HG02884 (cell line): ENCODE measurements around the gene CRYBG1.
"Not testable (repeated sequence)": the region's sequence is repeated elsewhere in the genome, so short reads cannot be mapped to it uniquely, and the experiment has no call there.

ENCODE experiments used
- ATAC-seq: cut with Tn5 transposase; IDR thresholded peaks from one replicate; pipeline ENCODE4 v1.9.1; 2021; ENCODE audit warnings: mild to moderate bottlenecking, moderate library complexity; ENCODE audit not compliant: unreplicated experiment

The CRYBG1 gene

GRCh38 chr6:106546691-106547414, 186.3 kb downstream of the CRYBG1 start:
- no peak for ATAC-seq

GRCh38 chr6:106547601-106548453, 187.3 kb downstream of the CRYBG1 start:
- ATAC-seq = no peak

- not testable (repeated sequence) for ATAC-seq
Measured at GRCh38 chr6:106548926-106549455, 188.5 kb downstream of the CRYBG1 start.

- no peak for ATAC-seq
Measured at GRCh38 chr6:106549521-106549920, 189.0 kb downstream of the CRYBG1 start.

- no peak for ATAC-seq
Measured at GRCh38 chr6:106551155-106551554, 190.6 kb downstream of the CRYBG1 start.

- ATAC-seq = no peak
Measured at GRCh38 chr6:106553440-106553839, 192.9 kb downstream of the CRYBG1 start.

- ATAC-seq = no peak
Measured at GRCh38 chr6:106555767-106556166, 195.2 kb downstream of the CRYBG1 start.

- ATAC-seq = no peak
Measured at GRCh38 chr6:106556368-106556960, 195.9 kb downstream of the CRYBG1 start.

DNA sequence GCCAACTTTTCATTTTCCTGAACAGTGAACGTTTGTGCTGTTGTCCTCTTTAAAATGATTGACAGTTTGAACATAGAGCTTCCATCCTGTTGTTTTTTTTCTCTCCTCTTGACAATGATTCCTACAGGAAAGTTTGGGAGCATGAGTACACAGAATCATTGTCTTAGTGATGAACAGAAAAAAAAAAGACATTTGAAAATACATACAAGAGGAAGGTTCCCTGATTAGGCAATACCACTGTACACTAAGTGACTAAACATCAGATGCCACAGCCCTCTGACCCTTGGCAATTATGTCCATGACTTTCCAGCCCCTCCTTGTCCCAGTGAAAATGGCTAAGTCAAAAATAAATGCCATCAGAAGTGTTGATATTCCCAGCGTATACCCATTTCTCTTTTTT, 197.3 kb downstream of the CRYBG1 start:
- no peak for ATAC-seq

- no peak for ATAC-seq
Measured at GRCh38 chr6:106558364-106558763, 197.8 kb downstream of the CRYBG1 start.

DNA sequence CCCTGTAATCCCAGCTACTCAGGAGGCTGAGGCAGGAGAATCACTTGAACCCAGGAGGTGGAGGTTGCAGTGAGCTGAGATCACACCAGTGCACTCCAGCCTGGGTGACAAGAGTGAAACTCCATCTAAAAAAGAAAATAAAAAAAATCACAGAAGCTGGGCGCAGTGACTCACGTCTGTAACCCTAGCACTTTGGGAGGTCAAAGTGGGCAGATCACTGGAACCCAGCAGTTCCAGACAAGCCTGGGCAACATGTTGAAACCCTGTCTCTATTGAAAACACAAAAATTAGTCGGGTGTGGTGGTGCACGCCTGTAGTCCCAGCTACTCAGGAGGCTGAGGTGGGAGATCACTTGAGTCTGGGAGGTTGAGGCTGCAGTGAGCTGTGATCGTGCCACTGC, 199.1 kb downstream of the CRYBG1 start:
- not testable (repeated sequence) for ATAC-seq

DNA sequence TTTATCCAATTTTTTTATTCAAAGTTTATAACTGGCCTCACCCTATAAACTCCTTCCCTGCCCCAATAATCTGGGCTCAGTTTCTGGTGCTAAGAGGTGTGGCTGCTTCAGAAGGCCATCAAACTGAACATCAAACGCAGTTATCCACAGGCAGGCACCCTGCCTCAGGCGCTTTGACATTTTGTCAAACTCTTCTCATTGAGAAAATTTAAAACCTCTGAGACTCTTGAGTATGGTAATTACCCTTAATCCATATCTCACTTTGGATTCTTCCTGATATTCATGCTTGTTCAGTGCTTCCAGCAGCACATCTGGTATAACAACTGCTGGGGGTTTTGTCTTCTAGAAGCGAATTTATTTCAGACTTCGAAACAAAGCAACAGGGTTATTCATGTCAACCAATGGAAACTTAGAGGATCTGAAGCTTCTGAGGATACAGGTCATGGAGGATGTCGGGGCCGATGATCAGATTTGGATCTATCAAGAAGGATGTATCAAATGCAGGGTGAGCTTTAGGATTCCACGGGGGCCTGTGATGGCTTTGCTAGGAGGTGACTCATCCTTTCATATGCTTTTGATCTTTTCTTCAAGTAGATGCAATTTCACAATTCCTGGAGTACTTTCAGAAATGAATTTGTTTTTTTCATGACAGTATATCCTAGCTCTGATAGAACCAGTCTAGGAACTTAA, 200.6 kb downstream of the CRYBG1 start:
- ATAC-seq = no peak

GRCh38 chr6:106561686-106562405, 201.3 kb downstream of the CRYBG1 start:
- no peak for ATAC-seq

DNA sequence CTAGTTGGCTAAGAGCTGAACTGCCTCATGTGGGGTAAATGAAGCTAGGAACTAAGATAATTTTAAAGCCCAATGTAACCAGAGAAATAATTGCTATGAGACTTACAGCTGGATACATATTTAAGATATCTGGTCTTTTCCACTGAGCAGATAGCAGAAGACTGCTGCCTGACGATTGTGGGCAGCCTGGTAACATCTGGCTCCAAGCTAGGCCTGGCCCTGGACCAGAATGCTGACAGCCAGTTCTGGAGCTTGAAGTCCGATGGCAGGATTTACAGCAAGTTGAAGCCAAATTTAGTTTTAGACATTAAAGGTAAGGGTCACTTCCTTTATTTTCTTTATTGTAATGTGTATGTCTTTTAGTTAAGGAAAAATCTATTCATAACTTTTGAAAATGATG, 203.1 kb downstream of the CRYBG1 start:
- ATAC-seq = no peak

- ATAC-seq = no peak
Measured at GRCh38 chr6:106564476-106564875, 204.0 kb downstream of the CRYBG1 start.

DNA sequence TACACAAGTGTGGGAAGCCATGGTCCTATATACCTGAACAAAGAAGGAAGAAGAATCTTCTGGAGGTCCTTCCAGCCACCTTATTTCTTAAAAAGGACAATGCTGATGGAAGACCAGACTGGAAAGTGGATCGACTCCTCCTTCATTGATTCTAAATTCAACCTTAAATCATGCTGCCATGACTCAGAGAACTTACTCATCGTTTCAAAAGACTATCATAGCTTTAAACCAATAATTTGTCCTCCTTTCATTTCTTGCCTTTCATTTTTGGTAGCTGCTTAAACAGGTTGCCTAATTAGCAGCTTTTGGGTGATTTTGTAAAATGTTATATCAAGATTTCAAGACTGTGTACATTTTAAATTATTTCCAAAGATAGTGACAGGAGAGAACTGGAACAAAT, 208.0 kb downstream of the CRYBG1 start:
- ATAC-seq = no peak

GRCh38 chr6:106569428-106569827, 208.9 kb downstream of the CRYBG1 start:
- no peak for ATAC-seq

GRCh38 chr6:106572436-106572835, 211.9 kb downstream of the CRYBG1 start:
- ATAC-seq = no peak

GRCh38 chr6:106572875-106573585, 212.5 kb downstream of the CRYBG1 start:
- ATAC-seq = no peak
